GM10266 (cell line): ENCODE measurements around the gene AVPI1.
A peak's percentile ranks its signal among the peaks of the same experiment; 100 is the strongest.
"Not testable (repeated sequence)": the region's sequence is repeated elsewhere in the genome, so short reads cannot be mapped to it uniquely, and the experiment has no call there.

Experiments
- DNase-seq: peaks from one replicate; pipeline ENCODE4 v3.0.0; 2012; ENCODE audit errors: extremely low spot score
- TF ChIP-seq, protein P1 (sequence below): IDR thresholded peaks from 2 replicates; pipeline ENCODE4 v1.5.1; 2012; ENCODE audit warnings: mild to moderate bottlenecking, low read depth; ENCODE audit not compliant: control insufficient read depth, insufficient read depth; ENCODE audit errors: missing control alignments

The AVPI1 gene

GRCh38 chr10:97704341-97704740, 17.3 kb upstream of the AVPI1 start:
- no peak for DNase-seq
- TF ChIP-seq, protein P1, sequence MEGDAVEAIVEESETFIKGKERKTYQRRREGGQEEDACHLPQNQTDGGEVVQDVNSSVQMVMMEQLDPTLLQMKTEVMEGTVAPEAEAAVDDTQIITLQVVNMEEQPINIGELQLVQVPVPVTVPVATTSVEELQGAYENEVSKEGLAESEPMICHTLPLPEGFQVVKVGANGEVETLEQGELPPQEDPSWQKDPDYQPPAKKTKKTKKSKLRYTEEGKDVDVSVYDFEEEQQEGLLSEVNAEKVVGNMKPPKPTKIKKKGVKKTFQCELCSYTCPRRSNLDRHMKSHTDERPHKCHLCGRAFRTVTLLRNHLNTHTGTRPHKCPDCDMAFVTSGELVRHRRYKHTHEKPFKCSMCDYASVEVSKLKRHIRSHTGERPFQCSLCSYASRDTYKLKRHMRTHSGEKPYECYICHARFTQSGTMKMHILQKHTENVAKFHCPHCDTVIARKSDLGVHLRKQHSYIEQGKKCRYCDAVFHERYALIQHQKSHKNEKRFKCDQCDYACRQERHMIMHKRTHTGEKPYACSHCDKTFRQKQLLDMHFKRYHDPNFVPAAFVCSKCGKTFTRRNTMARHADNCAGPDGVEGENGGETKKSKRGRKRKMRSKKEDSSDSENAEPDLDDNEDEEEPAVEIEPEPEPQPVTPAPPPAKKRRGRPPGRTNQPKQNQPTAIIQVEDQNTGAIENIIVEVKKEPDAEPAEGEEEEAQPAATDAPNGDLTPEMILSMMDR: no peak

GRCh38 chr10:97703398-97704067, 16.5 kb upstream of the AVPI1 start:
- DNase-seq: no peak
- TF ChIP-seq, protein P1: no peak

- DNase-seq: peak; percentile 80
- TF ChIP-seq, protein P1: peak; percentile 88
Measured at GRCh38 chr10:97701438-97702069, 14.5 kb upstream of the AVPI1 start.

DNA sequence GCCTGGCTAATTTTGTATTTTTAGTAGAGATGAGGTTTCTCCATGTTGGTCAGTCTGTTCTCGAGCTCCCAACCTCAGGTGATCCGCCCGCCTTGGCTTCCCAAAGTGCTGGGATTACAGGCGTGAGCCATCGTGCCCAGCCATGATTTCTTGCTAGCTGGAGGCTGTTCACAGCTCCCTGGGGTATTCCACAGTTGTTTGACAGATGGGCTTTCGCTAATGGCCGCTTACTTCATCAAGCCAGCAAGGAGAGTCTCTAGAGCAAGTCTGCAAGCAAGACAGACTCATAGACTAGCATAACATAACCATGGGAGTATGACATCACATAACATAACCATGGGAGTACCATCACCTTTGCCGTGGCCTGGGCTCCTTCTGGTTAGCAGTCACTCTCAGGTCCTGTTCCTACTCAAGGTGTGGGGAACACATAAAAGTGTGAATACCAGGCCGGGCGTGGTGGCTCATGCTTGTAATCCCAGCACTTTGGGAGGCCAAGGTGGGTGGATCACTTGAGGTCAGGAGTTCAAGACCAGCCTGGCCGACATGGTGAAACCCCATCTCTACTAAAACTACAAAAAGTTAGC, 11.1 kb upstream of the AVPI1 start:
- not testable (repeated sequence) for DNase-seq

DNA sequence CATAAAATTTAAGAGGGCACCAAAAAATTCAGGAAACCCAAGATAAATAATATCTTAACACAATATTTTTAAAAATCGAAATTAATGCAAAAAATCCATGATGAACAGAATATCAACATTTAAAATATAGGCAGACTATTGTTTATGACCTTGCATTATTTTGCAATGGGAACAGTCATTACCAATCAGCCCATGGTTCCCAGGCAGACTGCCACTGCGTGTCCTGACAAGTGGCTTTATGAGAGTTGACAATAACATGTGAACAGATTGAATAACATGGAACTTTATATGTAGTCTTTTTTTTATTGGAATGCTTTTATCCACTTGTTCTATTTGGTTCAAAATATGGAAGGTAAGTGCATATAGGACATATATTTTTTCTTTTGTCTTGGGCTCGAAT, 3.1 kb upstream of the AVPI1 start:
- no peak for DNase-seq
- TF ChIP-seq, protein P1: no peak

GRCh38 chr10:97689559-97690020, 2.5 kb upstream of the AVPI1 start:
- no peak for DNase-seq
- TF ChIP-seq, protein P1: no peak

GRCh38 chr10:97687785-97688781, 1.0 kb upstream of the AVPI1 start:
- no peak for DNase-seq
- TF ChIP-seq, protein P1: no peak
